Left colon (tissue), 2 donors: ENCODE results near the gene GTF2IRD1. TPM values are rescaled to one million over a fixed set of nuclear protein-coding genes. Genes with fewer than 3 reads are reported as not detected.

ENCODE experiments used
- ATAC-seq: fragments of 200-7000 bp; cut with Tn5 transposase; one replicate; pipeline ENCODE4 v1.9.1; 2020; ENCODE audit warnings: mild to moderate bottlenecking, moderate library complexity
- DNase-seq, 2 donors: peaks; one replicate each; pipeline ENCODE4 v3.0.0-alpha.2; 2020
- intact Hi-C, 2 donors: fragments of 100-400 bp; cut with DNase I in 1 of 2; cut with micrococcal nuclease in 1 of 2; formaldehyde crosslinking; loops; one replicate each; pipeline versions ENCODE4 v1.11.2 to v1.14.0; 2022; cut with DNase I, micrococcal nuclease
- total RNA-seq, 2 donors: library from RNA; stranded (reverse); fragmentation: NEBNext Ultra II Directional; extraction: Animal tissue kit (Norgen Biotek cat#: 25700); gene quantifications; one replicate each; pipeline ENCODE4 v1.2.1, GENCODE V29; 2021
- donor health status: DM: no; HTN: no; CAD: no.
- donor health status: DM: yes; HTN: yes; CAD: no.

The GTF2IRD1 gene
- total RNA-seq, 2 donors from 2014 or later = 14.6 to 14.8 TPM

GRCh38 chr7:74570533-74571156 is 116.9 kb downstream of the GTF2IRD1 start:
- intact Hi-C loops = no loop called here

DNA sequence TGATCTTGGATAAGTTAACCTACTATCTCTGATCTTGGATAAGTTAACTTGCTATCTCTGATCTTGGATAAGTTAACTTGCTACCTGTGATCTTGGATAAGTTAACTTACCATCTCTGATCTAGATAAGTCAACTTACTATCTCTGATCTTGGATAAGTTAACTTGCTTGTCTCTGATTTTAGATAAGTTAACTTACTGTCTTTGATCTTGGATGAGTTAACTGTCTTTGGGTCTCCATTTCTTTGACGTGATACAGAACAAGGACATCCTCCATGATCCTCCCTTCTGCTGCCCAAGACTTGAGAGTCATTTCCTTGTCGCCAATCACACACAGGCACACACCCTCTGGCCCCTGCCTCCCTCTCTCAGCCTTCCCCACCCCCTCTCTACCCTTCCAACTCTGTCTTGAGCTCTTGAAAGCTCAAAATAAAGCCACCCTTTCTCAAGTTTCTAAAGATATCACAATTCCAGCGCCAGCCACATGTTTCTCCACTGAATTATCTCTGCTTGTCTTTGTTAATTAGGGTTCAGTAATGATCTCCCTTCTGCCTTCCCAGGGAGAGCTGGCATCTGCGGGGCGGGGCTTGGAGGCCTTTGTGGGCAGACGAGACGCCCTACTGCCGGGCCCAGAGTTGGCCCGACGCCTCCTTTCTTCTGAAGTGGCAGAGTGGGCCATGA is 118.7 kb downstream of the GTF2IRD1 start:
- DNase-seq = peak in 1 of 2 donors; percentile 37
- intact Hi-C loops = no loop called here

More at GRCh38 chr7:74570533-74571156, 116.9 kb downstream of the GTF2IRD1 start:
- DNase-seq = no peak
- no peak for ATAC-seq

DNA sequence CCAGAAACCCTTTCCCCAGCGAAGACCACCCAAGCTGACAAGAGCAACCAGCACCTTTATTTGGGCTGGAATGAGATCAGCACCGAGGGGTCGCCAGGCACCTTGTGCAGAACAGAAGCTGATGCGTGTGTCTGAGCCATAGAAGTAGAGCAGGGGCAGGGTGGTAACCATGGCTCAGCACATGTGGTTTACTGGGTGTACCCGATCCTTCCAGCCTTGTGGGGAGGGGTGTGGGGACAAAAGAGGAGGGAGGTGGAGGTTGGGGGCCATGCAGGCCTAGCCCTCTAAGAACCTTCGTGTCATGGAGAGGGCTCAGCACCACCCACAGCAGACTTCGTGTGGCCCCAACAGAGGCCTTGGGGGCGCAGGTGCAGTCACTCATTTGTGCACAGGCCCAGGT is 119.8 kb downstream of the GTF2IRD1 start:
- DNase-seq (no peak), ATAC-seq (no peak)
- intact Hi-C loops = no loop called here

More for the DNA sequence above, 118.7 kb downstream of the GTF2IRD1 start:
- peak; percentile 54 for ATAC-seq

GRCh38 chr7:74575083-74575784 is 121.5 kb downstream of the GTF2IRD1 start:
- peak; percentile 55 for ATAC-seq

DNA sequence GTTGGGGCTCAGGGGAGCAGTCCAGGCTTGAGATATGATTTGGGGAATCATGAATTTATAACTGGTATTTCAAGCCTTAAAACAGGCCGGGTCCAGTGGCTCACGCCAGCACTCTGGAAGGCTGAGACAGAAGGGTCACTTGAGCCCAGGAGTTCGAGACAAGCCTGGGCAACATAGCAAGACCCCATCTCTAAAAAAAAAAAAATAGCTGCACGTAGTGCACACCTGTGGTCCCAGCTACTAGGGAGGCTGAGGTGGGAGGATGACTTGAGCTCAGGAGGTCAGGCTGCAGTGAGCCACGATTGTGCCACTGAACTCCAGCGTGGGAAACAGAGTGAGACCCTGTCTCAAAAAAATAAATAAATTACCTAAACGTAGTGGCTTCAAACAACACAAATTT is 122.1 kb downstream of the GTF2IRD1 start:
- intact Hi-C loops = no loop called here
- no peak for DNase-seq
- no peak for ATAC-seq

More at GRCh38 chr7:74575083-74575784, 121.5 kb downstream of the GTF2IRD1 start:
- peak; percentile 33 to 59 for DNase-seq
- intact Hi-C loops = no loop called here

DNA sequence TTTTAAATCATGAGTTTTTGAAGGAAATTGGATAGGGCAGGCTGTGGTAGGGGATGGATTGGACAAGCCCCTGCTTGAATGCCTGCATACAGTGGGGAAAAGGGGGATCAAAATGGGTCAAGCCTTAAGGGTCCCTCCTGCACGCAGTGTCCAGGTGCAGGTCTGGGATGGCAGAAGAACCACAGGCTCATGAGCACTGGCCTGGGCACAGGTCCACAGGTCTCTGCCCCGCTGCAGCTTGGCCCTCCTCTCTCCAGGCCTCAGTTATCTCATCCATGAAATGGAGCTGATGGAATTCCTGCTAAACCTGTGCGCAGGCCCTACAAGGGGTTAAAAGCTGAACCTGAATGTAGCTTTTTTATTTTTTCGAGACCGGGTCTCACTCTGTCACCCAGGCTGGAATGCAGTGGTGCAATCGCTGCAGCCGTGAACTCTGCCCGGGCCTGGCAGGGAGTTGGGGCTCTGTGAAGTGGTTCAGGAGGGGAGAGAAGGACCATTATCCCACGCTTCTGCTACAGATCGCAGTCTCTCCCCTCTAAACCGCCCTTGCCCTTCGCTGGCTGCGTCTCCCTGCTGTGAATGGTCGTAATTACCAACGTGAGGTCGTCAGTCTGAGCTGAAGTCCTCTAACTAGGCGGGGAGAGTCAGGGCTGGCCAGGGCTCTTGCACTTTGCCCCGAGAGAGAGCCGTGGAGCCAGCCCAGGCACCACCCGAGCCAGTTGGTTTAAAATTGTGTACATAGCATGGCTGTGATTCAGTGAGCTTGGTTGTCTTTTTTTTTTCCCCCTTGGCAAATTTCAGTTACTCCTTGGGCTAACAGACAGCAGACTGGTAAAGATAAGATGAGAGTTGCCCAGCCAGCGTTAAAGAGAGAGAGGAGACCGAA is 126.3 kb downstream of the GTF2IRD1 start:
- ATAC-seq (peak; percentile 85), DNase-seq (peak; percentile 79 to 89)
- intact Hi-C loops = no loop called here

DNA sequence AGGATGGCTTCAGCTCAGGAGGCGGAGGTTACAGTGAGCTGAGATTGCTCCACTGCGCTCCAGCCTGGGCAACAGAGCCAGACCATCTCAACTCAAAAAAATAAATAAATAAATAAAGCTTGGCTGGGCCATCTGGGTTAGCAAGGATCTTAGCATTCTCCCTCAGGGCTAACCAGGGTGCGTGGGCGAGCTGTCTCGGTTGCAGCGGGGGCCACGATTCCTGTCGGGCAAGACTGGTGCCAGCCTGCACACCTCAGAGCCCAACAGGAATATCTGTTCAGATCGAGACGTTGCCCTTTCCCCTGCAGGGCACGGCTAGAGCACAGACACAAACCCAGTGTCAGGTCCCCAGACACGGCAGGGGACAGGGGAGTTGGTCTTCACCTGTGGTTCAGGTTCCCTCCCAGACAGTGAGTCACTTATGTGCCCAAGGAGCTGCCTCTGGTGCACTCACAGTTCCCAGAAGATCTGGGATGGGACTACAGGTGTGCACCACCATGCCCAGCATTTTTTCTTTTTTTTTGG is 128.3 kb downstream of the GTF2IRD1 start:
- intact Hi-C loops = no loop called here
- ATAC-seq (no peak), DNase-seq (no peak)

- DNase-seq (no peak), ATAC-seq (no peak)
- intact Hi-C loops = no loop called here
Observed at GRCh38 chr7:74582447-74583039, 128.8 kb downstream of the GTF2IRD1 start.

DNA sequence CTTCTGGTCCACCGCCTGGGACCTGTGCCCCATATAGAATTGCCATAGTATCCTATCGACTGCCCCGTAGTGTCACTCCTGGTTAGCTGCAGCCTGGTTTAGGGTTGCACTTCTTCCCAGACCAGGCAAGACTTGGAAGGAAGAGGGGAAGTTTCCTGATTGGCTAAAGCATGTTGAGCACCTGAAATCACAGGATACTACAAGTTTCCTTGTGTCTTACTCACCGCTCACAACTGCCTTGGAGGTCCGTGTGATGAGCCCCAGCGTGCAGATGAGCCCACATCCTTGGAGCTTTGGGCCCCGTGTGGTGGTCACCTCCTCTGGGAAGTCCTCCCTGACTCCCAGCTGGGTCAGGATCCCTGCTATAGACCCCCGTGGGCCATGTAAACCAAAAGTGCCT is 129.9 kb downstream of the GTF2IRD1 start:
- intact Hi-C loops = no loop called here
- ATAC-seq (no peak), DNase-seq (no peak)

DNA sequence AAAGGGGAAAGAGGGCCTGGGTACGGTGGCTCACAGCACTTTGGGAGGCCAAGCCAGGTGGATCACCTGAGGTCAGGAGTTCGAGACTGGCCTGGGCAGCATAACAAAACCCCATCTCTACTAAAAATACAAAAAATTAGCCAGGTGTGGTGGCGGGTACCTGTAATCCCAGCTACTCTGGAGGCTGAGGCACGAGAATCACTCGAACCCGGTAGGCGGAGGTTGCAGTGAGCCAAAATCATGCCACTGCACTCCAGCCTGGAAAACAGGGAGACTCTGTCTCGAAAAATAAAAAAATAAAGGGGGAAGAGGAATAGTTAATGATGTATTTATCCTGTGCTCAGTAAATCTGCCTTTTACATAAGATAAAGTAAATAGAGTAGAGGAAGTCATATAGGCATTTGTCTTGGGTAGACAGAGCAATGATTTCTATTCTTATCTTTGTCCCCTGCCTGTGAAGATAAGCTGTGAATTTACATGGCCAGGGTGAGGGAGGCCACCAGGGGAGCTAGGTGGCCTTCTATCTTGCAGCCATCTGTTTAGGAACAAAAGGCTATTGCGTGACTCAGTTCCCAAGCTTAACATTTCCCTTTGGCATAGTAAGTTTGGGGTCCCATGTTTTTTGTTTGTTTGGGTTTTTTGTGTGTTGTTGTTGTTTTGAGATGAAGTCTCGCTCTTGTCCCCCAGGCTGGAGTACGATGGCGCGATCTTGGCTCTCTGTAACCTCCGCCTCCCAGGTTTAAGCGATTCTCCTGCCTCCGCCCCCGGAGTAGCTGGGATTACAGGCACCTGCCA is 130.7 kb downstream of the GTF2IRD1 start:
- intact Hi-C loops = no loop called here
- ATAC-seq (peak; percentile 62), DNase-seq (no peak)

- intact Hi-C loops = no loop called here
- ATAC-seq = no peak
Observed at GRCh38 chr7:74585844-74586243, 132.1 kb downstream of the GTF2IRD1 start.

GRCh38 chr7:74586258-74587175 is 132.8 kb downstream of the GTF2IRD1 start:
- intact Hi-C loops = no loop called here
- DNase-seq = no peak
- ATAC-seq = no peak

More at GRCh38 chr7:74585844-74586243, 132.1 kb downstream of the GTF2IRD1 start:
- DNase-seq = no peak

GRCh38 chr7:74587435-74588126 is 133.9 kb downstream of the GTF2IRD1 start:
- DNase-seq (peak; percentile 79 to 84), ATAC-seq (peak; percentile 76)
- intact Hi-C loops = no loop called here

- DNase-seq (no peak), ATAC-seq (no peak)
- intact Hi-C loops = no loop called here
Observed at GRCh38 chr7:74590813-74591212, 137.1 kb downstream of the GTF2IRD1 start.

- no peak for ATAC-seq
- DNase-seq = no peak
- intact Hi-C loops = no loop called here
Observed at GRCh38 chr7:74598558-74598957, 144.9 kb downstream of the GTF2IRD1 start.

- peak; percentile 24 for ATAC-seq
- DNase-seq = no peak
- intact Hi-C loops = no loop called here
Observed at GRCh38 chr7:74599244-74599643, 145.5 kb downstream of the GTF2IRD1 start.
